HG02852 (cell line): ENCODE data around the gene PSMG4.

Experiments
- ATAC-seq: cut with Tn5 transposase; IDR thresholded peaks from one replicate; pipeline ENCODE4 v1.9.1; 2021; ENCODE audit warnings: mild to moderate bottlenecking, moderate library complexity; ENCODE audit not compliant: unreplicated experiment

The PSMG4 gene

GRCh38 chr6:3250231-3250675, 8.5 kb upstream of the PSMG4 start:
- ATAC-seq: no peak

GRCh38 chr6:3251462-3252314, 7.1 kb upstream of the PSMG4 start:
- ATAC-seq: peak; percentile 74

GRCh38 chr6:3252369-3252768, 6.4 kb upstream of the PSMG4 start:
- no peak for ATAC-seq

- no peak for ATAC-seq
Measured at GRCh38 chr6:3252861-3253596, 5.7 kb upstream of the PSMG4 start.

- no peak for ATAC-seq
Measured at GRCh38 chr6:3253597-3253961, 5.2 kb upstream of the PSMG4 start.

GRCh38 chr6:3258201-3258600, 546 bp upstream of the PSMG4 start:
- no peak for ATAC-seq

GRCh38 chr6:3259491-3259958, 778 bp downstream of the PSMG4 start:
- ATAC-seq: peak; percentile 37

- no peak for ATAC-seq
Measured at GRCh38 chr6:3260296-3260695, 1.5 kb downstream of the PSMG4 start.

- no peak for ATAC-seq
Measured at GRCh38 chr6:3260772-3261517, 2.2 kb downstream of the PSMG4 start.

- ATAC-seq: no peak
Measured at GRCh38 chr6:3261518-3261820, 2.7 kb downstream of the PSMG4 start.

GRCh38 chr6:3261921-3262320, 3.2 kb downstream of the PSMG4 start:
- ATAC-seq: no peak

- ATAC-seq: no peak
Measured at GRCh38 chr6:3263096-3263495, 4.3 kb downstream of the PSMG4 start.

GRCh38 chr6:3264356-3264755, 5.6 kb downstream of the PSMG4 start:
- ATAC-seq: no peak

GRCh38 chr6:3265671-3266070, 6.9 kb downstream of the PSMG4 start:
- no peak for ATAC-seq

- no peak for ATAC-seq
Measured at GRCh38 chr6:3266170-3266569, 7.4 kb downstream of the PSMG4 start.

GRCh38 chr6:3267162-3267561, 8.4 kb downstream of the PSMG4 start:
- ATAC-seq: no peak

- no peak for ATAC-seq
Measured at GRCh38 chr6:3268680-3269079, 9.9 kb downstream of the PSMG4 start.

GRCh38 chr6:3269281-3269975, 10.7 kb downstream of the PSMG4 start:
- no peak for ATAC-seq

GRCh38 chr6:3270258-3270657, 11.5 kb downstream of the PSMG4 start:
- ATAC-seq: no peak

- no peak for ATAC-seq
Measured at GRCh38 chr6:3271756-3272155, 13.0 kb downstream of the PSMG4 start.
